DMS153 treated with DMSO at 0.1 percent for 48 hours (cell line): ENCODE results near the gene FAM117B.

Source experiments
- DNase-seq: peaks from one replicate; lab custom pipeline; 2025; ENCODE audit not compliant: unreplicated experiment; lab: John Stamatoyannopoulos, UW

Gene FAM117B

DNA sequence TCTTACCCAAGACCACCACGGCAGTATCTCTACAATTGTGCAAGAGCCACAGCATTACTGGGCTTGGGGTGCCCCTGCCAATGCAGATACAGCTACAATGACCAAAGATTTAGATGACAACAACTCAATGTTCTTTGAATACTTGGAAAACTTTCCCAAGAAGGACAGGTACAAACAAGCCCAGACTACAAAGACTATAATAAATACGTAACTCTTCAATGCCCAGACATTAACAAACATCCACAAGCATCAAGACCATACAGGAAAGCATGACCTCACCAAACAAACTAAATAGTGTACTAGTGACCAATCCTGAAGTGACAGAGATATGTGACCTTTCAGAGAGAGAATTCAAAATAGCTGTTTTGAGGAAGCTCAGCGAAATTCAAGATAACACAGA lies 174.0 kb downstream of the FAM117B start:
- no peak for DNase-seq

DNA sequence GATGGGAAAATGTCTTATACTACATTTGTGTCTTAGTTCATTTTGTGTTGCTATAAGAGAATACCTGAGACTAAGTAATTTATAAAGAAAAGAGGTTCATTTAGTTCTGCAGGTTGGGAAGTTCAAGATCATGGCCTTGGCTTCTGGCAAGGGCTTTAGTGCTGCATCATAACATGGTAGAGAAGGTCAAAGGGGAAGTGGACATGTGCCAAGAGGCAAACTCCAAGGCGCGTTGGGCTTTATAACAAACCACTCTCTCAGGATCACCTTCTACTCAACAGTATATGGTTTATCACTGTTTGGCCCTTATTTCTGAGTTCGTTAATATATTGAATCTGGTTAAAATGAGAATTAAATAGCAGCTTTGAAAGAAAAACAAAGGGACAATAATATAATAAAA lies 178.6 kb downstream of the FAM117B start:
- no peak for DNase-seq

DNA sequence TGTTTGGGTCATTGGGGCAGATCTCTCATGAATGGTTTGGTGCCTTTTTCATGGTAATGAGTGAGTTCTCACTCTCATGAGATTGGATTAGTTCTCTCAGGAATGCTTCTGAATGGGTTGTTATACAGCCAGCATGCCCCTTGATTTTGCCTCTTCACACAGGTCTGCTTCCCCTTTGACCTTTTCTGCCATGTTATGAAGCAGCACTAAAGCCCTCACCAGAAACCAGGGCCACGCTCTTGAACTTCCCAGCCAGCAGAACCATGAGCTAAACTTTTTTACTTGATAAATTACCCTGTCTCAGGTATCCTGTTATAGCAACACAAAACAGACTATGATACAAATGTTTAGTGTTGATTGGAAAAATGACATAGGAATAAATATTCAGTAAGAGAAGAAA lies 179.5 kb downstream of the FAM117B start:
- no peak for DNase-seq

GRCh38 chr2:202815548-202816360 lies 181.0 kb downstream of the FAM117B start:
- no peak for DNase-seq

DNA sequence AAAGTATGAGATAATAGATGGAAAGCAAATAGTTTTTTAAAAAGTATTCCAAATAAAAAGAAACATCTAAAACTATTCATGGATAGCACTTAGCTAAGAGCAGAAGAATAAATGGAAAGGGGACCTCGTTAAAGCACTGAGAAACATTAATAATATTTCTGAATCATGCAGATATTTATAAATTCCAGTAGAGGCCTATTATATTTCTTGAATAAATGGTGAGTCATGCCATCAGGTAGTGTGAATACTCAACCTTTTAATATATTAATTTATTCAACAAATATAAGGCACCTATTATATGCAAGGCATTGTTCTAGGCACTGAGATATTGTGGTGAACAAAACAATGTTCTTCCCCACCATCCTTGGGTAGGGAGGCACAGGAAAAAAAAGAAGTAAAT lies 183.0 kb downstream of the FAM117B start:
- no peak for DNase-seq

GRCh38 chr2:202818321-202818720 lies 183.6 kb downstream of the FAM117B start:
- no peak for DNase-seq
